HL-60 (cell line): ENCODE data around the gene DLG3.

ENCODE experiments used
- CTCF ChIP-seq: IDR thresholded peaks from one replicate; pipeline ENCODE4 v1.5.1; 2011; ENCODE audit warnings: low read length, control low read depth, inconsistent platforms; ENCODE audit not compliant: insufficient read depth
- GABPA ChIP-seq: IDR thresholded peaks from 2 replicates; pipeline ENCODE4 v1.6.1; 2012; ENCODE audit warnings: low read depth
- POLR2AphosphoS5 ChIP-seq: IDR thresholded peaks from 2 replicates; pipeline ENCODE4 v1.6.1; 2012; ENCODE audit warnings: low read depth
- REST ChIP-seq: IDR thresholded peaks from 2 replicates; pipeline ENCODE4 v1.6.1; 2012; ENCODE audit warnings: low read depth; ENCODE audit not compliant: insufficient replicate concordance
- SPI1 ChIP-seq: IDR thresholded peaks from 2 replicates; pipeline ENCODE4 v1.6.1; 2012; ENCODE audit warnings: low read depth, mild to moderate bottlenecking, borderline replicate concordance

- TF ChIP-seq CTCF (no peak), POLR2AphosphoS5 (no peak), REST (no peak), GABPA (no peak), SPI1 (no peak)
Measured at GRCh38 chrX:70410921-70411320, 33.7 kb upstream of the DLG3 start.
